ENCODE results near the gene ACACA.

- no peak for TF ChIP-seq ZFP3 (CRISPR knock-in tag; IDR thresholded peaks at IDR 0.05)
- TF ChIP-seq ISL1 (CRISPR knock-in tag; IDR thresholded peaks at IDR 0.05) = no peak
- TF ChIP-seq ESRRG (CRISPR knock-in tag; IDR thresholded peaks at IDR 0.05) = no peak
Measured at GRCh38 chr17:37098910-37099664, 307.5 kb downstream of the ACACA start.
